Fibroblast of skin of left quadriceps (primary cell): ENCODE measurements around the gene TET3.

Experiments
- DNase-seq, 2 experiments: peaks; one replicate each; pipeline ENCODE4 v3.0.0-alpha.2; 2013; ENCODE audit warnings: low read depth in 2 of 2

The TET3 gene

GRCh38 chr2:73964223-73964622, 20.5 kb upstream of the TET3 start:
- DNase-seq, result no peak

DNA sequence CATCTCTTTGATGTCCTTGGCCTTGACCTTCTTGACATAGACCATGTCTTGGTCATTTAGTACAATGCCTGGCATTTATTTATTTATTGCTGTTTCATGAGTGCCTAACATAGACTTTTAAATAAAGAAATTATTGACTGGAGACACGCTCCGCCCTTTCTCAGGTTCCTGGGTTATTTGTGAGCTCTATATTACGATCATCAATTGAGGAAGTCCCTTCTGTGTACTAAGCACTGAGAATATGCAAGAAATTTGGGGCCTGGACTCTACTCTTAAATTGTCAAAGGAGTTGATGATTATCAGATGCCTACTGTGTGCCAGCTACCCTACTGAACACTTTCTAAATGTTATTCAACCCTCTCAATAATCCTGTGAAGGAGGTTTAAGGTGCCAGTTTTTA, 19.7 kb upstream of the TET3 start:
- no peak for DNase-seq

DNA sequence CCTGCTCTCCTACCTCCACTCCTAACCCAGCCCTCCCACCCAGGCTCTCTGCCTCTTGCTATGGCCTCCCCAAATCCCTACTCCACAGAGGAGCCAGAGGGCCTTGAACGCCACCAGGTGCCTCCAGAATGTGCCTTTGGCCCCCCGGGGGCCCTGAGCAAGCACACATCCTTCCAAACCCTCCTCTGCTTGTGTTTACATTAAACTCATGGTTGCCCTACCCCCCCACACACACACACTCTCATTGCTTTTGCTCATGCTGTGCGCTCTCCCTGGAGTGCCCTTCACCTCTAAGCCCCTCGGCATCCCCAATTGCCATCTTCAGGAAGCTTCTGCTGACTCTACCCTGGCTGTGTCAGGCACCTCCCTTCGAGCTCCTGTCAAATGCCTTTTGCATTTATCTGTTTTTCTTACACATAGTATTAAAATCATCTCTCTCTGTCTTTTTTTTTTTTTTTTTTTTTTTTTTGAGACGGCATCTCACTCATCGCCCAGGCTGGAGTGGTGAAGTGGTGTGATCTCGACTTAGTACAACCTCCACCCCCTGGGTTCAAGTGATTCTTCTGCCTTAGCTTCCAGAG, 16.3 kb upstream of the TET3 start:
- no peak for DNase-seq

GRCh38 chr2:73969356-73969755, 15.4 kb upstream of the TET3 start:
- no peak for DNase-seq

- DNase-seq, result no peak
These were observed 14.4 kb upstream of the TET3 start for GRCh38 chr2:73970141-73970803.

DNA sequence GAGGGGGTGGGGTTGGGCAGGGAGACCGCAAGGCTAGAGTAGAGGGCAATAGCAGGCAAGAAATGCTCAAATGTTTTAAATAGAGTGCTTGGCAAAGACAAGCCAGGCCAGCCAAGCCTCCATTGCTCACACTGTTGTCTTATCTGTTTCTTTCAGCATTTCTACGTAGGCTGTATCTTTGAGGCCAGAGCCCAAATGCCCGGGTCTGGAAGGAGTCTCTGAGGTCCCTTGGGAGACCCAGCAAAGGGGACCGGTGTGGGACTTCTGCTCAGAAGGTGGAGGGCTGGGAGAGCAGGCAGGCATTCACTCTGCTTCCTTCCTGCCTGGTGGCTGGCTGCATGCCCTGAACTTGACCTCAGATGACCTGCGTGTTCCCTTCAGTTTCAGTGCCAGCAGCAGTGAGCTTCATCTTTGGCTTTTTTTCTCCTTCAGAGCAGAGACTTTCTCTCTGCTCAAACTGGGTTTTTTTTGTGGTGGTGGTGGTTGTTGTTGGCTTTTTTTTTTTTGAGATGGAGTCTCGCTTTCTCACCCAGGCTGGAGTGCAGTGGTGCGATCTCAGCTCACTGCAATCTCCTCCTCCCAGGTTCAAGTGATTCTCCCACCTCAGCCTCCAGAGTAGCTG, 13.7 kb upstream of the TET3 start:
- DNase-seq, result no peak

DNA sequence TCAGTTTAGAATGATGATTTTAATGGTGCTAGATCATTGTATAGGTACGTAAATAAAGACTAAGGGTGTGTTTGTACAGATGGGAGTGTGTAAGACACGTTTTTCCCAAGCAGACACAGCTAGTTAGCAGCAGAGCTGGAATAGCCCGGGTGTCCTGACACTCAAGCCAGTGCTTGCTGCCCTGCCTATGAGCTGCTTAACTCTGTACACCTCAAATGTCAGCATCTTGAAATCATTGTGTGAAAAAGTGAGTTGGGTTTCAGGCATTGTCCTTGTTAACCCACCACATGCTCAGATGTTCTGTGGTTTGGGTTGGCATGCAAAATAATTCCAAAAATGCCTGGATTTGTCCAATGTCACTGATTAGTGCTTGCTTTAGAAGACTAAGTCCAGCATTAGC, 13.0 kb upstream of the TET3 start:
- DNase-seq, result no peak

- no peak for DNase-seq
These were observed 11.9 kb upstream of the TET3 start for GRCh38 chr2:73972846-73973245.

GRCh38 chr2:73975731-73976130, 9.0 kb upstream of the TET3 start:
- DNase-seq, result no peak

- DNase-seq, result no peak
These were observed 7.9 kb upstream of the TET3 start for GRCh38 chr2:73976803-73977202.

DNA sequence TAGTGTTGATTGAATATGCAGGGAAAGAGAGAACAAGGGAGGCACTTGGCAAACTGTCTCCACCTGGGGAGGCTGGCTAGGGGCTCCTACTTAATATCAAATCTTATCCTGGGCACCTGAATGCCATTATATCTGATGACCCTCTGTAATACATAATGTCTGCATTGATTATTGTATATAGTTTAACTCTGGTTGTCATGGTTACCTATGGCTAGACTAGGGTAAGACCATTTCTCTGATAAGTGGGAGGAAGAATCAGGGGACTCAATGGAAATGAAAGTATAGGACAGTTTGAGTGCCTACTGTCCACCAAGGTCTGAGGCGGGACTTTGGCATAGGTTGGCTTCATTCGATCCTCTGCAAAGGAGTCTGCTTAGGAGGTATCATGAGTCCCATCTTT, 7.2 kb upstream of the TET3 start:
- DNase-seq, result no peak

GRCh38 chr2:73979021-73979420, 5.7 kb upstream of the TET3 start:
- no peak for DNase-seq

- peak; percentile 65 to 67 for DNase-seq
These were observed 5.0 kb upstream of the TET3 start for GRCh38 chr2:73979686-73980085.

DNA sequence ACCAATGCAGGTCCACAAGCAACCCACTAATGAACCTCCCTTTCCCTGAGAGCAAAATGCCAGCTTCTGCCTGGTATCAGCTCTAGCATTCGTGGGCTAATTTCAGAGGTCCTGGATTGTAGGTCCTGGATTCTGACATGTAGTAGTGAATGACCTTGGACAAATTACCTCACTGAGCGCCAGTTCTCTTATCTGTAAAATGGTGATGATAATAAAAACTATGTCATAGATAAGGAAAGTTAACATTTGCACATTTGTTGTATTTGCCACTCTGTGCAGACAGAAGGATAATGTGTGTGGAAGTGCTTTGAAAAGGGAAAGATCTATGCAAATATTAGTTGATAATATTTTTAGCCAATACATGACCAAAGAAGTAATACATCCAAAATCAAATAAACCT, 4.1 kb upstream of the TET3 start:
- no peak for DNase-seq

DNA sequence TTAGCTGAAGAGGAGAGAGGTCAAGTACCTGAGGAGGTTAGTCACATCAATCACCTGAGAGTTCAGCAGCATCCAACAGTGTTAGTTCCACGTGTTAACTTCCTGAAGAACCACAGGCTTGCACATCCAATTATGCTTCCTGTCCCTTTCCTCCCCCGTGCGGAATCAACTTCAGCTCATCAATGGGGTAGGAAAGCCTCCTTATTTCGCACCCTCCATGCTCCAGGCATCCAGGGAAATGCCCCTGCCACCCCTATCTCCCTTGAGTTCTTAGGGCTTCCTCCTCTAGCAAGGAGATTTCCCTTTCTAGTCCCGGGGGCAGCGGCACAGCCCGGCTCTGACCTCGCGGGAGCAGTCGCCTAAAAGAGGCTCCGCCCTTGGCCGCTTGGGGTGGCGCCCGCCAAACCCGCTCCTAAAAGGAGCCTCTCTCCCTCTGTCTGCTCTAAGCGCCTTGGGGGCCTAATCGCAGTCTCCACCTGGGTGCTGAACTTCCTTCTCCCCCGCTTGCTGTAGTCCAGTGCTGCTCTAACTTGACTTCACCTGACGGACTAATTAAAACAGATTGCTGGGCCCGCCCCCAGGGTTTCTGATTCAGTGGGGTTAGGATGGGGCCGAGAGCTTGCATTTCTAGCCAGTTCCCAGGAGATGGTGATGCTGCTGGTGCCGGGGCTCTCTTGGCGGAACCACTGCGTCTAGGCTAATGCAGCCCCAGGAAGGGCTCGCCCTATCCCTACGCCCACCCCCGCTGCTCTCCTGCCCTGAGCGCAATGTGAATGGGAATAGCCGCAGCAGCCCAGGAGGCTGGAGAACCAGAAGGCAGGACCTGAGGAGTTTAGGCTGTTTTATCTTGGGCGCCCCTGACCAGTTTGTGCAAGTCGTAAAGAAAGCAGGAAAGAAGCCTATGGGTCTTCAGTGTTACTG, 3.4 kb upstream of the TET3 start:
- no peak for DNase-seq

DNA sequence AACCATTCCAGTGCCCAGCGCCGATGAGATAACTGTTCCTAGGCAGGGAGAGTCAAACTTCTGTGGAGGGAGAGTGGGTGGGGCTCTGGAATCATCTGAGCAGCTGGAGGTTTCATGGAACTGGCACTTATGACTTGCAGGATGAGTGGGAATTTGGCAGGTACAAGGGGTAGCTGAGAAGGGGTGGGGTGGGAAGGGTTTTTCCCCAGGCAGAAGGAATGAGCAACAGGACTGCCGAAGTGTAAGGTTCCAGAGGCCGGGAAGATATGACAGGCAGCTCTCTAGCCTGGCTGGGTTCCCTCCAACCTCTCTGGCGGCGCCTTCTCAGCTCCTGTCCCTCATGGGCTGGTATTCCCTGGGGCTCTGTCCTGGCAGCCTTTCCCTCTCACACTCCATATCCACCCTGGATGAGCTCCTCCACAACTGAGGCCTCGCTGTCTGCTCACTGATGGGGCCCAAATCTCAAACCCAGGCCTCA, 2.5 kb upstream of the TET3 start:
- DNase-seq, result no peak

- no peak for DNase-seq
These were observed 1.1 kb upstream of the TET3 start for GRCh38 chr2:73983322-73984202.

- DNase-seq, result no peak
These were observed 205 bp downstream of the TET3 start for GRCh38 chr2:73984922-73985307.

- DNase-seq, result no peak
These were observed 786 bp downstream of the TET3 start for GRCh38 chr2:73985308-73986084.

DNA sequence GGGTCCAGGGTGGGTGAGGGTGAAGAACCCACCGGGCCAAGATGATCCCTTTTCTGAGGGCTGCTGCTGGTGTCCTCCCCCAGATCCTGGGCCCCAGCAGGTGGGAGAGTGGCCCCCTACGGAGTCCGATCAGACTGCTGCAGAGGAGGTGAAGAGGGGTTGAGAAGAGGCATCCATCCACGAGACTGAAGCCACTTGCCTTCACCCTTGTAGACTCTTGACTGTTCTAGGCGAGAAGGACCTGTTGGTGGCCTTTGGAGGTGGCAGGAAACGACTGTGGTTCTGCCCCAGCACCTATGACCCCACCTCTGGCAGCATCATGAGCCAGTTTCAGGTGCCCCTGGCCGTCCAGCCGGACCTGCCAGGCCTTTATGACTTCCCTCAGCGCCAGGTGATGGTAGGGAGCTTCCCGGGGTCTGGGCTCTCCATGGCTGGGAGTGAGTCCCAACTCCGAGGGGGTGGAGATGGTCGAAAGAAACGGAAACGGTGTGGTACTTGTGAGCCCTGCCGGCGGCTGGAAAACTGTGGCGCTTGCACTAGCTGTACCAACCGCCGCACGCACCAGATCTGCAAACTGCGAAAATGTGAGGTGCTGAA, 1.5 kb downstream of the TET3 start:
- DNase-seq, result no peak
